ENCODE measurements around the gene CPNE6.

DNA sequence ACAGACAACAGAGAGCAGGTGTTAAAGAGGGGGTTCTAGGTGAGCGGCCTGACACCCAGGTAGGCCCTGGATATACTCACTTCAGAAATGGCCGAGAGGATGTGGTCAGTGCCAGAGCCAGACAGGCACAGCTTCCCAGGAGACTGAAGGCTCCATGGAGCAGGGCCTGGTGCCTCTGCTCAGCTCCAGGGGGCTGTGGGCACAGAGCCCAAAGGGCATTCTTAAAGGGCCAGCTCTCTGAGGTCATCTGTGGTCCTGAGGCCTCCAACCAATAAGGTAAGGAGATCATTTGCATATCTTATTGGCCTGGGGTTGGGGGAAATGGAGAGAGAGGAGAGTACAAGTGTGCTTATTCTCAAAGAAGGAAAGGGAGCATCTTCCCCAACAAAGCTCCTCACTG is 13.1 kb downstream of the CPNE6 start:
- TF ChIP-seq, protein P1, sequence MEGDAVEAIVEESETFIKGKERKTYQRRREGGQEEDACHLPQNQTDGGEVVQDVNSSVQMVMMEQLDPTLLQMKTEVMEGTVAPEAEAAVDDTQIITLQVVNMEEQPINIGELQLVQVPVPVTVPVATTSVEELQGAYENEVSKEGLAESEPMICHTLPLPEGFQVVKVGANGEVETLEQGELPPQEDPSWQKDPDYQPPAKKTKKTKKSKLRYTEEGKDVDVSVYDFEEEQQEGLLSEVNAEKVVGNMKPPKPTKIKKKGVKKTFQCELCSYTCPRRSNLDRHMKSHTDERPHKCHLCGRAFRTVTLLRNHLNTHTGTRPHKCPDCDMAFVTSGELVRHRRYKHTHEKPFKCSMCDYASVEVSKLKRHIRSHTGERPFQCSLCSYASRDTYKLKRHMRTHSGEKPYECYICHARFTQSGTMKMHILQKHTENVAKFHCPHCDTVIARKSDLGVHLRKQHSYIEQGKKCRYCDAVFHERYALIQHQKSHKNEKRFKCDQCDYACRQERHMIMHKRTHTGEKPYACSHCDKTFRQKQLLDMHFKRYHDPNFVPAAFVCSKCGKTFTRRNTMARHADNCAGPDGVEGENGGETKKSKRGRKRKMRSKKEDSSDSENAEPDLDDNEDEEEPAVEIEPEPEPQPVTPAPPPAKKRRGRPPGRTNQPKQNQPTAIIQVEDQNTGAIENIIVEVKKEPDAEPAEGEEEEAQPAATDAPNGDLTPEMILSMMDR (IDR thresholded peaks at IDR 0.05 in 4 of 5, conservative IDR thresholded peaks at IDR 0.05 in 1 of 5), result no peak
- no peak for TF ChIP-seq POLR2A (IDR thresholded peaks at IDR 0.05)
